Epithelial cell of esophagus (primary cell): ENCODE measurements around the gene IFNAR1.

Experiments used
- DNase-seq: peaks from one replicate; pipeline ENCODE4 v3.0.0; 2010; ENCODE audit warnings: low read depth
- H3K4me3 ChIP-seq: 2 replicates; pipeline ENCODE4 v1.5.1; 2011; ENCODE audit warnings: mild to moderate bottlenecking, low read length, control low read depth
- TF ChIP-seq, protein P1 (sequence below): IDR thresholded peaks from 2 replicates; pipeline ENCODE4 v1.5.1; 2011; ENCODE audit warnings: low read depth, mild to moderate bottlenecking, low read length, control low read depth, inconsistent platforms; ENCODE audit not compliant: insufficient read depth; ENCODE audit errors: missing control alignments

Gene IFNAR1

DNA sequence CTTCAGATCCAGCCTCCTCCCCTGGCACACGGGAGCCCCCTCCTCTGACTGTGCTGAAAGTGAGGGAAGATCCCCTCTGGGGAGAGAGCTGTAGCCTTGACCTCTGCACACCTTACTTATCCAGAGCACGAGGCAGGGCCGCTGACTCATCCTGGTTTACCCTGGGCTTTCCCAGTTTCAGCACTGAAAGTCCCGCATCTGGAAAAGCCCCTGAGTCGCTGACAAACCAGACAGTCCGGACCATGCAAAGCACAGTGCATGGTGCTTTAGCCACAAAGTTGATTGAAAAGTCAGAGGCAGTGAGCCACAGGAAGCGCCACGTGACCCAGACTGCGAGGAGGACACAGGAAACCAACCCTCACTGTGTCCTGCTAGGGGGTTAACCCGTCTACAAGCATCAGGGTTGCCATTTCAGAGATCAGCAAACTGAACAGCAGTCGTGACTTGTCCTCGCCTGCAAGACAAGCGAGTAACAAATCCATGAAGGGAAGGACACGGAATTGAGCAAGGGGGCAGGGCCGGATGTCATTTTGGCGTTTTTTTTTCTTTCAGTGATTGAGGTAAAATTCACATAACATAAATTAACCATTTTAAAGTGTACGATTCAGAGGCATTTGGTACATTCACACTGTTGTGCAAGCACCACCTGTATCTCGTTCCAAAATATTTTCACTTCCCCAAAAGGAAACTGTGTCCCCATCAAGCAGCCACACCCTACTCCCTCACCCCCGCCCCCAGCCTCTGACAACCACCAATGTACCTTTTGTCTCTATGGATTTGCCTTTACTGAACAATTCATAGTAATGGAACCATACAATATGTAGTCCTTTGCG lies 58.5 kb downstream of the IFNAR1 start:
- DNase-seq = peak; percentile 97
- TF ChIP-seq, protein P1, sequence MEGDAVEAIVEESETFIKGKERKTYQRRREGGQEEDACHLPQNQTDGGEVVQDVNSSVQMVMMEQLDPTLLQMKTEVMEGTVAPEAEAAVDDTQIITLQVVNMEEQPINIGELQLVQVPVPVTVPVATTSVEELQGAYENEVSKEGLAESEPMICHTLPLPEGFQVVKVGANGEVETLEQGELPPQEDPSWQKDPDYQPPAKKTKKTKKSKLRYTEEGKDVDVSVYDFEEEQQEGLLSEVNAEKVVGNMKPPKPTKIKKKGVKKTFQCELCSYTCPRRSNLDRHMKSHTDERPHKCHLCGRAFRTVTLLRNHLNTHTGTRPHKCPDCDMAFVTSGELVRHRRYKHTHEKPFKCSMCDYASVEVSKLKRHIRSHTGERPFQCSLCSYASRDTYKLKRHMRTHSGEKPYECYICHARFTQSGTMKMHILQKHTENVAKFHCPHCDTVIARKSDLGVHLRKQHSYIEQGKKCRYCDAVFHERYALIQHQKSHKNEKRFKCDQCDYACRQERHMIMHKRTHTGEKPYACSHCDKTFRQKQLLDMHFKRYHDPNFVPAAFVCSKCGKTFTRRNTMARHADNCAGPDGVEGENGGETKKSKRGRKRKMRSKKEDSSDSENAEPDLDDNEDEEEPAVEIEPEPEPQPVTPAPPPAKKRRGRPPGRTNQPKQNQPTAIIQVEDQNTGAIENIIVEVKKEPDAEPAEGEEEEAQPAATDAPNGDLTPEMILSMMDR = no peak
- no peak overlapping the region for H3K4me3 ChIP-seq

DNA sequence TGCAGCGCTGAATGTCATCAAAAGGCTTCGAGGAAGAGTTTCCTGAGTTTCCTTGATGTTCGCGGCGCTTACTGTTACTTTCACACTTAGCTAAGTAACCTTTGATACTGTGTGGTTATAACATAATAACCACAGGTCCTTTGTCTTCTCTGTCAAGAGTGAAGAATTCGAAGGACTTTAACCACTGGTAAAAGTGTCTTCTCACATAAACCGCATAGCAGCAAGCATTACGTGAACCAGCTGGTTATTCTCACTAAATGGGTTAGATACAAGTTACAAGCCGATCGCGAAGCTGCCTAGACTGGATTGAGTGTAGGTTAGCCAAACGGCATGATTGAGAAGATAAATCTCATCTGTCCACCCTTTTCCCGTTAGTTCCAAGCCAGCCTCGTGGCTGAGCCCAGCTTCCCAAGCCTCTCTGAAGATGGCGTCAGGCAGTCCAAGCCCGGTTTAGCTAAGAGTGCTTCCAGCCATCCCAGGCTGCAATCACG lies 60.1 kb downstream of the IFNAR1 start:
- H3K4me3 ChIP-seq = no peak overlapping the region
- TF ChIP-seq, protein P1 = no peak
- no peak for DNase-seq

DNA sequence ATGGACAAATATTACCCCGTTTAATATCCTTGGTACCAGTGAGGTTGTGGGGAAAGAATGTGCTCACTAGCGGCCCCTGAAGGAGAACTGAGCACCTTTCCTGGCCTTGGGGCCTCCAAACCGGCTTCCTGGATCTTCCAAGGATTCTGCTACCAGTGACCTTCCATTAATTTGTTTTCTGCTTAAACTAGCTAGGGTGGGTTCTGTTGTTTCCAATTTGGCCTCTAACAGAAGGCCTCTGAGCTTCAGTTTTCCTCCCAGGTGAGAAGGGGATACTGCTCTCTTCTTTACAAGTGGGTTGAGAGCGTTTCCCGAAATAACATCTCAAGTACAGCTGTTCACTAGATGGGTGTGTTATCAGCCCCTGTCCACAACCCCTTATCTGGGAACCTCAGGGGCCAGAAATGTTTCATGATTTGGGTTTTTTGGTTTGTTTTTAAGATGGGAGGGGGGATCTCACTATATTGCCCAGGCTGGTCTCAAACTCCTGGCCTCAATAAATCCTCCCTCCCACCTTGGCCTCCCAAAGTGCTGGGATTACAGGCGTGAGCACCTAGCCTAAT lies 61.5 kb downstream of the IFNAR1 start:
- H3K4me3 ChIP-seq = no peak overlapping the region
- TF ChIP-seq, protein P1 = peak; percentile 31
- peak; percentile 18 for DNase-seq

DNA sequence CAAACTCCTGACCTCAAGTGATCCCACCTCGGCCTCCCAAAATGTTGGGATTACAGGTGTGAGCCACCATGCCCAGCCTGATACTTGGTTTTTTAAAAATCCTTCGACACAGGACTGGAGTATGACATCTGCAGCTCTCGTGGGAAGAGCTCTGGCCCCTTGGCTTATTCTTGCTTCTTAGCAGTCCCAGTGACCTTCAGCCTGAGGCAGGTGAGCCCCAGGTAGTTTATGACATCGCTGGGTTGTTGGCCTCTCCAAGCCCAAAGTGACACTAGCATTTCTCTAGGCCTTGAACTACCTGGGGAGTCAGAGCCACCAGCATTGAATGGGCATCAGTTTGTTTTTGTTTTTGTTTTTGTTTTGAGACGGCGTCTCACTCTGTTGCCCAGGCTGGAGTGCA lies 62.5 kb downstream of the IFNAR1 start:
- DNase-seq = no peak
- TF ChIP-seq, protein P1 = no peak
- H3K4me3 ChIP-seq = no peak overlapping the region

DNA sequence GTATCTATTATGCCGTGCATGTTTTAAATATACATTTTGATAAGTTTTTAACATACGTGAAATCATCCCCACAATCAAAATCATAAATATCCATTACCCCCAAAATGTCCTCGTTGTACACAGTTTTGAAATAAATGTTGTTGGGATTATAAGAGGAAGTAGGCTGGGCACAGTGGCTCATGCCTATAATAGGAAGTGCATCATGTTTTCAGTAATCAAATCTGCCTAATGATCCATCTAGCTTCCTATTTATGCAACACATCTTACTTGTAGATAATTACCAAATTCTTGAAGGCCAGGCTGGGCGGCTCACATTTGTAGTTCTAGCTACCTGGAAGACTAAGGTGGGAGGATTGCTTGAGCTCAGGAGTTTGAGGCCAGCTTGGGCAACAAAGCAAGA lies 63.4 kb downstream of the IFNAR1 start:
- TF ChIP-seq, protein P1 = no peak
- DNase-seq = no peak
- H3K4me3 ChIP-seq = no peak overlapping the region

DNA sequence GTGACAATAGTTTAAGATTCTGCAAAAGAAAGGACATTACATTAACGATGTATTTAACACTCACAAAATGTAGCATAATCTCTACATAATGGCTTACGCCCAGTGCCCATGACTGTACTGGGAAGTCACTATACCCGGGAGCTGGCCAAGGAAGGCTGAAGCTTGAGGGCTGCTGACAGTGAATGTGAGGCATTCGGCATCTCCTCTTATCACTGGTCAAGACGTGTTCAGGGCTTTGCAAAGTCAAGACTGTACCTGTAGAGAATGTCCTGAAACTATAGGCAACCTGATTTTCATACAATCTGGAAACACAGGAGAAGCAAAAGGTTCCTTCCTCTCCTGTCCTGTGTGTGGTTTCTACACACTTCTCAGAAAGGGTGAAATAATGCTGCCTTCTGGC lies 65.7 kb downstream of the IFNAR1 start:
- peak; percentile 96 for DNase-seq
- TF ChIP-seq, protein P1 = no peak
- no peak overlapping the region for H3K4me3 ChIP-seq
